ENCODE measurements around the gene RPL3.
A peak's percentile ranks its signal among the peaks of the same experiment; 100 is the strongest.
"Not testable (repeated sequence)": the region's sequence is repeated elsewhere in the genome, so short reads cannot be mapped to it uniquely, and the experiment has no call there.

The RPL3 gene

GRCh38 chr22:39360242-39360641 is 40.8 kb upstream of the RPL3 start:
- DNase-seq (ENCODE audit: insufficient read length) (no peak), FAIRE-seq (no peak)
- TF ChIP-seq POLR2AphosphoS5 (IDR thresholded peaks at IDR 0.05; ENCODE audit: low read depth, low read length) (no peak), POLR2A (IDR thresholded peaks at IDR 0.05; ENCODE audit: low read depth, low read length) (no peak), TAF1 (IDR thresholded peaks at IDR 0.05; ENCODE audit: borderline replicate concordance, low read depth, low read length) (no peak)

GRCh38 chr22:39359659-39360195 is 40.3 kb upstream of the RPL3 start:
- no peak for DNase-seq (ENCODE audit: insufficient read length)
- no peak for FAIRE-seq
- TF ChIP-seq POLR2A (IDR thresholded peaks at IDR 0.05; ENCODE audit: low read depth, low read length) (no peak), POLR2AphosphoS5 (IDR thresholded peaks at IDR 0.05; ENCODE audit: low read depth, low read length) (no peak), TAF1 (IDR thresholded peaks at IDR 0.05; ENCODE audit: borderline replicate concordance, low read depth, low read length) (no peak)

- not testable (repeated sequence) for DNase-seq (ENCODE audit: insufficient read length); FAIRE-seq
Measured at GRCh38 chr22:39358197-39358596, 38.8 kb upstream of the RPL3 start.

GRCh38 chr22:39357110-39358108 is 38.0 kb upstream of the RPL3 start:
- not testable (repeated sequence) for DNase-seq (ENCODE audit: insufficient read length); FAIRE-seq

- no peak for TF ChIP-seq POLR2AphosphoS5 (IDR thresholded peaks at IDR 0.05; ENCODE audit: low read depth, low read length)
- TF ChIP-seq TAF1 (IDR thresholded peaks at IDR 0.05; ENCODE audit: borderline replicate concordance, low read depth, low read length) = no peak
- no peak for TF ChIP-seq POLR2A (IDR thresholded peaks at IDR 0.05; ENCODE audit: low read depth, low read length)
- no peak for FAIRE-seq
- no peak for DNase-seq (ENCODE audit: insufficient read length)
Measured at GRCh38 chr22:39356464-39356863, 37.0 kb upstream of the RPL3 start.

GRCh38 chr22:39355805-39356204 is 36.4 kb upstream of the RPL3 start:
- DNase-seq (ENCODE audit: insufficient read length); FAIRE-seq: not testable (repeated sequence)

DNA sequence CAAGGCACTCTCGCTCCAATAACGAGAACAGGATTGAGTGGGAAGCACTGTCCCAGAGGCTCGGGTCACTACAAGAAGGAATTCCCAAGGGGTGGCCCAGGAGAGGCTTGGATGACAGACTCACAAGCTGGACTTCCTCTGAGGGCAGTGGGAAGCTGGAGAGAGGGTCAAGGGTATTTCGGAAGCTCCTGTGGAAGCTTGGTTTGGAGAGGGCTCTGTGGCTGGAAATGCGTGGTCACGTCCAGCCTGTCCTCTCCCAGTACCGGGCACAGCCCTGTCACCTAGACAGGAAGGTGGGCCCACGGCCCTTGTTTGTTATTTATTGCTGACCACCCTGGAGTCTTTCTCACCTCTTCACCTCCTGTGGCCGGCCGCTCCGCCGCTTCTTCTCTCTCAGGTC is 35.7 kb upstream of the RPL3 start:
- no peak for DNase-seq (ENCODE audit: insufficient read length)
- TF ChIP-seq POLR2A (IDR thresholded peaks at IDR 0.05; ENCODE audit: low read depth, low read length) = no peak
- TF ChIP-seq TAF1 (IDR thresholded peaks at IDR 0.05; ENCODE audit: borderline replicate concordance, low read depth, low read length) = no peak
- no peak for TF ChIP-seq POLR2AphosphoS5 (IDR thresholded peaks at IDR 0.05; ENCODE audit: low read depth, low read length)
- no peak for FAIRE-seq

DNA sequence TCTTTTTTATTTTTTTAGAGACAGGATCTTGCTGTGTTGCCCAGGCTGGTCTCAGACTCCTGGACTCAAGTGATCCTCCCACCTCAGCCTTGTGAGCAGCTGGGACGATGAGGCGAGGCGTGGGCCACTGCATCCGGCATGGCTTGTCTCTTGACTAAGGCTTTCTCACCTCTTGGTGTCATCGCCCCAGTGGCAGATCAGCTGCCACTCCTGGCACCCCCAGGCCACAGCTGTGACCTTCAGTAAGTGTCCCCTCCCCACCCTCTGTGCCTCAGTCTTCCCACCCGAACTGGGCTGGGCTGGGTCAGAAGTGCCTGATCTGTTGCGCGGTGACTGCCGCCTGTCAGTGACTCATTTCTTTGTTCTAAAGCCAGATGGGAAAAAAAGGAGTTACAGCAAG is 33.9 kb upstream of the RPL3 start:
- no peak for DNase-seq (ENCODE audit: insufficient read length)
- no peak for FAIRE-seq
- TF ChIP-seq TAF1 (IDR thresholded peaks at IDR 0.05; ENCODE audit: borderline replicate concordance, low read depth, low read length) (no peak), POLR2A (IDR thresholded peaks at IDR 0.05; ENCODE audit: low read depth, low read length) (no peak), POLR2AphosphoS5 (IDR thresholded peaks at IDR 0.05; ENCODE audit: low read depth, low read length) (no peak)

- FAIRE-seq = no peak
- no peak for DNase-seq (ENCODE audit: insufficient read length)
- TF ChIP-seq TAF1 (IDR thresholded peaks at IDR 0.05; ENCODE audit: borderline replicate concordance, low read depth, low read length) (no peak), POLR2A (IDR thresholded peaks at IDR 0.05; ENCODE audit: low read depth, low read length) (no peak), POLR2AphosphoS5 (IDR thresholded peaks at IDR 0.05; ENCODE audit: low read depth, low read length) (no peak)
Measured at GRCh38 chr22:39352306-39352891, 33.0 kb upstream of the RPL3 start.

DNA sequence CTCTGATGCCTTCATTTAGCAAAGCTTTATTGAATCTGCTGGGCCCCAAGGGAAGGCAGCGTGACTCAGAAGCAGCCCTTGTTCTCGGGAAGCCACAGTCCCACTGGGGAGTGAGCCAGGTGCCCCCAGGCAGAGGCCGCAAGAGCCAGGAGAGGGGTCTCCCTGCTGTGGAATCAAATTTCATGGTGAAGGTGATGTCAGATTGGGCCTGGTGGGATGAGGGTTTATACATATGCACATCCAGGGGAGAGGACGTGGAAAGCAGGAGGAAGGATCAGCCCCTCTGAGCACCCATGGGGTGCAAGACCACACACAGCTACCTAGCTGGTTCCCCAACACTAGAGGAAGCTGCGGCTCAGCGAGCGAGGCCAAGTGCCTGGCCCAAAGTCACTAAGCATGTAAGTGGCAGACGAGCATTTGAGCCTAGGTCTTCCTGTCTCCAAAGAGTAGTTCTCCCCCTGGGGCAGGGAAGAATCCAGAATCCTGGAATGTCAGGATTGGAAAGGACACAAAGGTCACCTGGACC is 32.3 kb upstream of the RPL3 start:
- FAIRE-seq (peak; percentile 53), DNase-seq (ENCODE audit: insufficient read length) (peak; percentile 25)
- no peak for TF ChIP-seq POLR2A (IDR thresholded peaks at IDR 0.05; ENCODE audit: low read depth, low read length)
- TF ChIP-seq POLR2AphosphoS5 (IDR thresholded peaks at IDR 0.05; ENCODE audit: low read depth, low read length) = no peak
- no peak for TF ChIP-seq TAF1 (IDR thresholded peaks at IDR 0.05; ENCODE audit: borderline replicate concordance, low read depth, low read length)

- DNase-seq (ENCODE audit: insufficient read length) (no peak), FAIRE-seq (no peak)
- no peak for TF ChIP-seq POLR2A (IDR thresholded peaks at IDR 0.05; ENCODE audit: low read depth, low read length)
- no peak for TF ChIP-seq TAF1 (IDR thresholded peaks at IDR 0.05; ENCODE audit: borderline replicate concordance, low read depth, low read length)
- TF ChIP-seq POLR2AphosphoS5 (IDR thresholded peaks at IDR 0.05; ENCODE audit: low read depth, low read length) = no peak
Measured at GRCh38 chr22:39350757-39351688, 31.6 kb upstream of the RPL3 start.

All from GM12892 (cell line).